HepG2 (cell line): ENCODE results near the gene ZNF384. TPM values are rescaled to one million over a fixed set of nuclear protein-coding genes. Genes with fewer than 3 reads are reported as not detected.

ENCODE experiments used
- ATAC-seq: fragments of 200-7000 bp; cut with Tn5 transposase; 3 replicates; pipeline ENCODE4 v1.9.1; 2020; ENCODE audit warnings: mild to moderate bottlenecking, moderate library complexity
- BruUV-seq: library from RNA; stranded (reverse); fragments of 400-500 nt; replicated peaks from 2 replicates; lab custom pipeline; 2021; lab: Mats Ljungman, UMichigan
- CTCF ChIA-PET: fragments of 300-600 bp; formaldehyde crosslinking; extraction: SDS; loops from one replicate; lab custom pipeline; 2021; ENCODE audit warnings: low total read pairs, inconsistent platforms, low intra/inter-chr PET ratio; lab: Yijun Ruan, JAX
- POLR2A ChIA-PET: fragments of 350-600 bp; sonication (Branson Sonifier 250); formaldehyde crosslinking; loops from one replicate; lab custom pipeline; 2020; ENCODE audit warnings: antibody characterized with exemption, inconsistent platforms; lab: Yijun Ruan, JAX
- DNase-seq: peaks from one replicate; pipeline ENCODE4 v3.0.0-alpha.2; 2015; ENCODE audit warnings: low spot score
- FAIRE-seq: peaks from 3 replicates; lab custom pipeline; 2011; peaks lifted over from hg19 to GRCh38; lab: Jason Lieb, UNC
- H2AFZ ChIP-seq: one replicate; pipeline ENCODE4 v1.6.1; 2011; ENCODE audit warnings: low read length, inconsistent platforms
- H3K27ac ChIP-seq: fragments of 300-600 bp; 3 replicates; pipeline ENCODE4 v1.8.0; 2011; ENCODE audit warnings: mixed run types, mild to moderate bottlenecking, mixed read lengths, low read length, inconsistent platforms; ENCODE audit not compliant: insufficient read depth; ENCODE audit errors: extremely low read length
- H3K27me3 ChIP-seq, 2 experiments: fragments of 200-600 bp in 1 of 2; 2 replicates in 1 of 2; 3 replicates in 1 of 2; pipeline versions ENCODE4 v1.6.0 to v1.8.0; 2011; ENCODE audit warnings: low read length in 2 of 2, mild to moderate bottlenecking in 2 of 2, moderate library complexity in 2 of 2, inconsistent platforms in 1 of 2; ENCODE audit not compliant: insufficient read depth in 2 of 2, control insufficient read depth in 1 of 2
- H3K36me3 ChIP-seq, 2 experiments: fragments of 200-600 bp in 1 of 2; replicated peaks in 1 of 2; 2 replicates in 1 of 2; 3 replicates in 1 of 2; pipeline versions ENCODE4 v1.5.1 to v1.8.0; 2011; ENCODE audit warnings: low read length in 2 of 2, inconsistent platforms in 1 of 2; ENCODE audit not compliant: insufficient read depth in 2 of 2, control insufficient read depth in 1 of 2
- H3K4me1 ChIP-seq: 2 replicates; pipeline ENCODE4 v1.5.1; 2012; ENCODE audit warnings: low read length, inconsistent platforms; ENCODE audit not compliant: insufficient read depth
- H3K4me2 ChIP-seq: 2 replicates; pipeline ENCODE4 v1.6.0; 2011; ENCODE audit warnings: low read depth, low read length, inconsistent platforms
- H3K4me3 ChIP-seq, 3 experiments: fragments of 200-600 bp in 1 of 3; sonication (generic), shearing (Covaris generic) in 1 of 3; replicated peaks in 1 of 3; 2 replicates each; pipeline ENCODE4 v1.5.1; 2011 to 2016; ENCODE audit warnings: low read length in 3 of 3, inconsistent platforms in 2 of 3, low read depth in 2 of 3, mild to moderate bottlenecking in 2 of 3, control low read depth in 1 of 3, mixed read lengths in 1 of 3; ENCODE audit not compliant: insufficient read depth in 1 of 3
- H3K79me2 ChIP-seq: one replicate; pipeline ENCODE4 v1.6.1; 2011; ENCODE audit warnings: low read length, inconsistent platforms; ENCODE audit not compliant: insufficient read depth
- H3K9ac ChIP-seq: 2 replicates; pipeline ENCODE4 v1.6.0; 2011; ENCODE audit warnings: mild to moderate bottlenecking, low read depth, low read length, inconsistent platforms; ENCODE audit not compliant: insufficient read depth
- H3K9me3 ChIP-seq: 2 replicates; pipeline ENCODE4 v1.5.1; 2012; ENCODE audit warnings: mild to moderate bottlenecking, low read length
- H4K20me1 ChIP-seq: 2 replicates; pipeline ENCODE4 v1.6.0; 2011; ENCODE audit warnings: inconsistent platforms, mild to moderate bottlenecking, low read length, moderate library complexity; ENCODE audit not compliant: insufficient read depth
- DNMT1 ChIP-seq: sonication (generic); formaldehyde crosslinking; IDR thresholded peaks from 2 replicates; pipeline ENCODE4 v1.5.1; 2020; ENCODE audit warnings: mild to moderate bottlenecking, missing genetic modification reagents
- GMEB2 ChIP-seq: IDR thresholded peaks from 2 replicates; pipeline ENCODE4 v1.6.1; 2016; ENCODE audit warnings: missing biosample characterization, missing genetic modification reagents, low read depth
- HIC2 ChIP-seq: sonication (generic); formaldehyde crosslinking; IDR thresholded peaks from 2 replicates; pipeline ENCODE4 v1.9.0; 2022; ENCODE audit warnings: low read depth, missing genetic modification reagents
- PLRG1 ChIP-seq: fragments of 450-650 bp; conservative IDR thresholded peaks from 2 replicates; pipeline ENCODE4 v1.6.1; 2016
- RBFOX2 ChIP-seq: fragments of 200-400 bp; formaldehyde crosslinking; IDR thresholded peaks from 2 replicates; pipeline ENCODE4 v1.6.1; 2017; ENCODE audit warnings: low read depth, mild to moderate bottlenecking, low read length
- ZNF263 ChIP-seq: sonication (generic); formaldehyde crosslinking; IDR thresholded peaks from 2 replicates; pipeline ENCODE4 v1.4.0; 2020; ENCODE audit warnings: missing genetic modification reagents
- ZNF687 ChIP-seq: sonication (generic); formaldehyde crosslinking; IDR thresholded peaks from 2 replicates; pipeline ENCODE4 v1.5.1; 2020; ENCODE audit warnings: mild to moderate bottlenecking, missing genetic modification reagents, moderate library complexity
- ZNF768 ChIP-seq: sonication (generic); formaldehyde crosslinking; IDR thresholded peaks from 2 replicates; pipeline ENCODE4 v1.4.0; 2020; ENCODE audit warnings: missing genetic modification reagents
- WGBS: methylation state at CpG from one replicate; pipeline ENCODE4 v1.1.6; 2017; ENCODE audit warnings: low lambda C conversion rate; 5-methylcytosine and 5-hydroxymethylcytosine counted together
- in situ Hi-C: cut with HindIII; loops from 2 replicates; pipeline ENCODE4 v1.10.0; 2017; ENCODE audit warnings: low pct_unique_long_range_greater_than_20kb; ENCODE audit not compliant: extremely low pct_ligation_motif_present
- intact Hi-C: fragments of 100-400 bp; cut with micrococcal nuclease; formaldehyde crosslinking; loops from one replicate; pipeline ENCODE4 v1.10.0; 2022; ENCODE audit not compliant: unreplicated experiment
- polyA plus RNA-seq, 8 experiments: library from polyadenylated mRNA; depleted of rRNA in 3 of 8; stranded (reverse) in 7 of 8; unstranded in 1 of 8; fragments of >200 nt; fragmentation: Illumina TruSeq in 4 of 8; extraction: Trizol in 4 of 8; gene quantifications; 2 replicates each; pipeline versions ENCODE4 v1.2.1 to v1.2.3, GENCODE V29; 2011 to 2016; ENCODE audit warnings: low read depth in 4 of 8, missing spikeins in 1 of 8, mixed read lengths in 1 of 8; ENCODE audit not compliant: insufficient read depth in 1 of 8
- total RNA-seq, 5 experiments: library from RNA; depleted of rRNA; stranded (reverse); fragments of >200 nt; fragmentation: Illumina TruSeq; extraction: Trizol; gene quantifications; 2 replicates each; pipeline ENCODE4 v1.2.3, GENCODE V29; 2016; ENCODE audit warnings: low read depth in 1 of 5

The ZNF384 gene
- total and polyA plus RNA-seq, 2 of the 13 experiments (the other 11 are each of a cell fraction or from before 2014, with no cell fraction given) = 23.6 to 55.3 TPM

- TF ChIP-seq DNMT1 (no peak), GMEB2 (CRISPR knock-in tag) (no peak), RBFOX2 (no peak), HIC2 (no peak)
Measured at GRCh38 chr12:6638305-6638704, 50.9 kb downstream of the ZNF384 start (continued).

- peak; percentile 59 for ATAC-seq
- H3K4me3 ChIP-seq = peak within 1 kb of the TSS; percentile 28 to 41 (median 30); a peak in 3 of 6 replicates
- DNase-seq = no peak
- H3K4me1 ChIP-seq = peaks cover 51% of the 10 kb centered on the region
- H2AFZ ChIP-seq = no peak within 1 kb of the TSS
- H4K20me1 ChIP-seq = no peaks in the 10 kb centered on the region
- no peaks in the 10 kb centered on the region for H3K36me3 ChIP-seq
- no peaks in the 10 kb centered on the region for H3K9me3 ChIP-seq
- FAIRE-seq = no peak
- peak; percentile 45; the same call in 1 of the 2 replicates for TF ChIP-seq ZNF768 (CRISPR knock-in tag)
- TF ChIP-seq PLRG1 = no peak
- TF ChIP-seq ZNF263 (CRISPR knock-in tag) = peak; percentile 51; the same call in 1 of the 2 replicates
- peak; percentile 40 for TF ChIP-seq ZNF687
- intact Hi-C loops = no loop called here
- 33% methylated on average over 14 of the region's 18 CpGs for WGBS
- H3K27ac ChIP-seq = no peak within 1 kb of the TSS
- H3K27me3 ChIP-seq = peaks cover 8 to 42% of the 10 kb centered on the region in 2 experiments
- H3K9ac ChIP-seq = 0 out of 2 replicates have a peak within 1 kb of the TSS, but pooled peaks have one; percentile 23
- in situ Hi-C loops = no loop called here
- no TSS peak for BruUV-seq
- CTCF ChIA-PET = no interaction called here
- no peaks in the 10 kb centered on the region for H3K79me2 ChIP-seq
- POLR2A ChIA-PET = interaction anchor here (0.6 to 1.4 kb wide), 5 partner anchors 8 to 1261 kb away, joined by 3 to 4 read pairs (median 3); partner anchors contain the start of gene ZNF384
- peak within 1 kb of the TSS; percentile 63 for H3K4me2 ChIP-seq
Measured at GRCh38 chr12:6635856-6636531, 53.2 kb downstream of the ZNF384 start, which contains the start of gene LPAR5. TSS of gene LPAR5 (minus strand) at chr12:6635959. CDS start at chr12:6621248, 14,711 bp downstream.
